DND-41 (cell line): ENCODE data around the gene PFDN2.

ENCODE experiments used
- ATAC-seq: fragments of 200-7000 bp; cut with Tn5 transposase; 3 replicates; pipeline ENCODE4 v1.9.1; 2021; ENCODE audit warnings: low read depth; ENCODE audit not compliant: insufficient read depth
- DNase-seq: peaks from one replicate; pipeline ENCODE4 v3.0.0-alpha.2; 2020
- H2AFZ ChIP-seq: 2 replicates; pipeline ENCODE4 v1.6.0; 2012; ENCODE audit warnings: low read depth, low read length
- H3K27ac ChIP-seq: 2 replicates; pipeline ENCODE4 v1.5.1; 2012; ENCODE audit warnings: low read length, inconsistent platforms
- H3K27me3 ChIP-seq: fragments of 200-600 bp; sonication (generic); 2 replicates; pipeline ENCODE4 v1.6.0; 2012; ENCODE audit warnings: low read length, mild to moderate bottlenecking, inconsistent platforms; ENCODE audit not compliant: insufficient read depth, poor library complexity
- H3K36me3 ChIP-seq: 2 replicates; pipeline ENCODE4 v1.5.1; 2012; ENCODE audit warnings: low read length, inconsistent platforms; ENCODE audit not compliant: insufficient read depth
- H3K4me1 ChIP-seq: 2 replicates; pipeline ENCODE4 v1.5.1; 2012; ENCODE audit warnings: mild to moderate bottlenecking, low read length; ENCODE audit not compliant: insufficient read depth
- H3K4me2 ChIP-seq: 2 replicates; pipeline ENCODE4 v1.6.0; 2012; ENCODE audit warnings: mild to moderate bottlenecking, moderate library complexity, low read length, inconsistent platforms; ENCODE audit not compliant: insufficient read depth
- H3K4me3 ChIP-seq, 2 experiments: fragments of 200-600 bp in 1 of 2; shearing (Covaris generic) in 1 of 2; 2 replicates each; pipeline ENCODE4 v1.5.1; 2012 to 2016; ENCODE audit warnings: inconsistent platforms in 2 of 2, low read length in 2 of 2, mild to moderate bottlenecking in 2 of 2, low read depth in 1 of 2, moderate library complexity in 1 of 2
- H3K79me2 ChIP-seq: 2 replicates; pipeline ENCODE4 v1.6.0; 2012; ENCODE audit warnings: low read length, inconsistent platforms; ENCODE audit not compliant: insufficient read depth
- H3K9ac ChIP-seq: 2 replicates; pipeline ENCODE4 v1.6.0; 2012; ENCODE audit warnings: low read depth, mild to moderate bottlenecking, inconsistent platforms, low read length, moderate library complexity
- H3K9me3 ChIP-seq: 2 replicates; pipeline ENCODE4 v1.5.1; 2012; ENCODE audit warnings: low read length, moderate library complexity, mild to moderate bottlenecking, inconsistent platforms; ENCODE audit not compliant: insufficient read depth, severe bottlenecking
- H4K20me1 ChIP-seq: 2 replicates; pipeline ENCODE4 v1.6.0; 2012; ENCODE audit warnings: low read length; ENCODE audit not compliant: insufficient read depth
- EZH2 ChIP-seq: IDR thresholded peaks from 3 replicates; pipeline ENCODE4 v1.6.1; 2012; ENCODE audit warnings: borderline replicate concordance, low read depth, mild to moderate bottlenecking, moderate library complexity, low read length, inconsistent platforms; ENCODE audit not compliant: severe bottlenecking
- TF ChIP-seq, protein P1 (sequence below): IDR thresholded peaks from 2 replicates; pipeline ENCODE4 v1.5.1; 2012; ENCODE audit warnings: borderline replicate concordance, low read length, moderate library complexity, mild to moderate bottlenecking; ENCODE audit not compliant: poor library complexity, severe bottlenecking; ENCODE audit errors: extremely low read depth

Gene PFDN2

DNA sequence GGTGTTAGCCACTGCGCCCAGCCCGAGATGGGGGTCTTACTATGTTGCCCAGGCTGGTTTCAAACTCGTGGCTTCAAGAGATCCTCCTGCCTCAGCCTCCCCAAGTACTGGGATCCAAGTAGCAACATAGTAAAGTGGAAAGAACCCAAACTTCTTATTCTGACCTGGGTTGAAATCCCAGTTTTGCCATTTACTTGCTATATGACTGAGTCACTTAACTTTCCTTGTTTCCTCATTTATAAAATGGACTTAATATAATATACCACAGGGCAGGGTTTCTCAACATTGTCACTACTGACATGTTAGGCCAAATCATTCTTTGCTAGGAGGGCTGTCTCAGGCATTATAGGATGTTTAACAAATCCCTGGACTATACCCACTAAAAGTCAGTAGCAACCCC lies 6.7 kb downstream of the PFDN2 start:
- H3K36me3 ChIP-seq, result peaks cover 50% of the 10 kb centered on the region
- DNase-seq (no peak), ATAC-seq (no peak)
- H3K4me3 ChIP-seq, result no peak overlapping the region; a peak in 1 of 4 replicates
- H3K27ac ChIP-seq, result no peak overlapping the region
- H3K4me1 ChIP-seq, result peaks cover 30% of the 10 kb centered on the region
- no peak overlapping the region for H3K4me2 ChIP-seq
- H3K9me3 ChIP-seq, result no peaks in the 10 kb centered on the region
- H3K9ac ChIP-seq, result no peak overlapping the region
- H3K79me2 ChIP-seq, result peaks cover 96% of the 10 kb centered on the region
- peaks cover 56% of the 10 kb centered on the region; the same call in 1 of the 2 replicates for H4K20me1 ChIP-seq
- no peaks in the 10 kb centered on the region for H3K27me3 ChIP-seq
- TF ChIP-seq, protein P1, sequence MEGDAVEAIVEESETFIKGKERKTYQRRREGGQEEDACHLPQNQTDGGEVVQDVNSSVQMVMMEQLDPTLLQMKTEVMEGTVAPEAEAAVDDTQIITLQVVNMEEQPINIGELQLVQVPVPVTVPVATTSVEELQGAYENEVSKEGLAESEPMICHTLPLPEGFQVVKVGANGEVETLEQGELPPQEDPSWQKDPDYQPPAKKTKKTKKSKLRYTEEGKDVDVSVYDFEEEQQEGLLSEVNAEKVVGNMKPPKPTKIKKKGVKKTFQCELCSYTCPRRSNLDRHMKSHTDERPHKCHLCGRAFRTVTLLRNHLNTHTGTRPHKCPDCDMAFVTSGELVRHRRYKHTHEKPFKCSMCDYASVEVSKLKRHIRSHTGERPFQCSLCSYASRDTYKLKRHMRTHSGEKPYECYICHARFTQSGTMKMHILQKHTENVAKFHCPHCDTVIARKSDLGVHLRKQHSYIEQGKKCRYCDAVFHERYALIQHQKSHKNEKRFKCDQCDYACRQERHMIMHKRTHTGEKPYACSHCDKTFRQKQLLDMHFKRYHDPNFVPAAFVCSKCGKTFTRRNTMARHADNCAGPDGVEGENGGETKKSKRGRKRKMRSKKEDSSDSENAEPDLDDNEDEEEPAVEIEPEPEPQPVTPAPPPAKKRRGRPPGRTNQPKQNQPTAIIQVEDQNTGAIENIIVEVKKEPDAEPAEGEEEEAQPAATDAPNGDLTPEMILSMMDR, result no peak
- no peak for TF ChIP-seq EZH2
- no peak overlapping the region for H2AFZ ChIP-seq

DNA sequence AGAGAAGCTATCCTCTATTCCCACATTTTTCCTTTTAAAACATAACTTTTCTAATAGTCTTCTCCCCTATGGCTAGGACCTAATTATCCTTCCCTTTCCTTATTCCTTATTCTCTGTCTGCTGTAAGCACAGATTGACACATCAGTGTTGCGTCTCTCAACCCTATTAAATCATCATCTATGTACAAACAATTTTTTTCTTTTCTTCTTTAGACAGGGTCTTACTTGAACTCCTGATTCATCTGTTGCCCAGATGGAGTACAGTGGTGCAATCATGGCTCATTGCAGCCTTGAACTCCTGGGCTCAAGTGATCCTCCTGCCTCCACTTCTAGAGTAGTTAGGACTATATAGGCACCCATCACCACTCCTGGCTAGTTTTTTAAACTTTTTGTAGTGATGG lies 11.4 kb downstream of the PFDN2 start:
- Histone ChIP-seq H3K36me3 (peaks cover 46% of the 10 kb centered on the region), H3K27ac (no peak overlapping the region), H4K20me1 (peaks cover 36% of the 10 kb centered on the region), H3K4me1 (no peaks in the 10 kb centered on the region), H3K79me2 (peaks cover 84% of the 10 kb centered on the region), H2AFZ (no peak overlapping the region), H3K4me2 (no peak overlapping the region), H3K9ac (no peak overlapping the region), H3K9me3 (no peaks in the 10 kb centered on the region), H3K27me3 (no peaks in the 10 kb centered on the region), H3K4me3 (no peak overlapping the region)
- ATAC-seq, result no peak
- TF ChIP-seq EZH2, result no peak
- TF ChIP-seq, protein P1, result no peak
- DNase-seq, result no peak

DNA sequence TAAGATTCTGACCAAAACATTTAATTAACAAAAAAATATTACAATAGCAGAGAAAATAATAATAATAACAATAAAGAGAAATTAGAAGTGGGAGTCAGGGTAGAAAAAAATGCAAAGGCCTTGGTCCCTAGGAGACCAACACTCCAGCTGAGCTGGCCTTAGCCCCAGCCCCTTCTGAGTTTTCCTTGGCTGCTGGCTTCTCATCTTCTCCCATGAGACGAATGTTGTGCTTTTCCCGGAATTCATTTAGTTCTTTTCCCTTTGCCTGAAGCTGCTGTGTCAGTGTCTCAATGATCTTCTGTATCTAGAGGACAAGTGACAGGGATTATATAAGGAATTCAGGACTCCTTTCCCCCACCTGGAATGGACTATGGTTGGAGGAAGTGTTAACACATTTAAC lies 17.3 kb downstream of the PFDN2 start:
- Histone ChIP-seq H3K79me2 (peaks cover 30% of the 10 kb centered on the region), H3K9me3 (no peaks in the 10 kb centered on the region), H3K4me2 (no peak overlapping the region), H3K4me1 (peaks cover 24% of the 10 kb centered on the region), H3K27ac (no peak overlapping the region), H2AFZ (no peak overlapping the region), H3K27me3 (no peaks in the 10 kb centered on the region), H3K4me3 (no peak overlapping the region), H3K9ac (no peak overlapping the region), H3K36me3 (peaks cover 36% of the 10 kb centered on the region), H4K20me1 (peaks cover 14% of the 10 kb centered on the region)
- ATAC-seq, result no peak
- DNase-seq, result no peak
- no peak for TF ChIP-seq EZH2
- TF ChIP-seq, protein P1, result no peak
